Liver (tissue), 3 donors: ENCODE results near the gene ZNF618.

Experiments used
- CTCF ChIP-seq: fragments of 150-350 bp; IDR thresholded peaks from 2 replicates; pipeline ENCODE4 v1.5.1; 2017; ENCODE audit warnings: improper control_type of control experiment, low read depth, low read length; ENCODE audit not compliant: missing input control
- GABPA ChIP-seq, 2 donors: IDR thresholded peaks in 1 of 2; conservative IDR thresholded peaks in 1 of 2; 2 replicates each; pipeline ENCODE4 v1.6.1; 2016; ENCODE audit warnings: antibody characterized with exemption in 2 of 2, mild to moderate bottlenecking in 1 of 2, moderate library complexity in 1 of 2
- SP1 ChIP-seq: IDR thresholded peaks from 2 replicates; pipeline ENCODE4 v1.6.1; 2018; ENCODE audit warnings: antibody characterized with exemption, mild to moderate bottlenecking
- TAF1 ChIP-seq: conservative IDR thresholded peaks from 2 replicates; pipeline ENCODE4 v1.6.1; 2016; ENCODE audit warnings: antibody characterized with exemption, mild to moderate bottlenecking
- ZBTB33 ChIP-seq: IDR thresholded peaks from 2 replicates; pipeline ENCODE4 v1.6.1; 2016; ENCODE audit warnings: antibody characterized with exemption
- TF ChIP-seq, protein P1 (sequence below): IDR thresholded peaks from 2 replicates; pipeline ENCODE4 v1.6.1; 2016; ENCODE audit warnings: antibody characterized with exemption
- TF ChIP-seq, protein P2 (sequence below): IDR thresholded peaks from 2 replicates; pipeline ENCODE4 v1.6.1; 2016; ENCODE audit warnings: antibody characterized with exemption
- donor health status: healthy.
- donor health status: healthy.

DNA sequence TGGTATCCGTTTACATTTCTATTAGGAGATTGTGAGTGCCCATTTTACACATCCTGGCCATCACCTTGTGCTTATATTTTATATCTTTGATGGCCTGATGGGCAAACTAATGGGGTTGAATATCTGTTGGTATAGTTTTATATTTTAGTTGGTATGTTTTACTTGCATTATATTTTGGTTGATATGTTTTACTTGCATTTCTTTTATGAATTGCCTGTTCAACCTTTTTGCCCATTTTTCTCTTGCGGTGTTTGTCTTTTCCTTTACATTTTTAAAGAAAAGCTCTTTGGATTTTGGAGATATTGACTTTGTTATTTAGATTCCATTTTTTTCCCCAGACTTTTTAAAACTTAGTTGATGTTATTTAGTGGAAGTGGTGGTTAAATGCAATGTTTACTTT is 14.6 kb downstream of the ZNF618 start:
- TF ChIP-seq SP1 (no peak), GABPA (IDR thresholded peaks at IDR 0.05 in 1 of 2, conservative IDR thresholded peaks at IDR 0.05 in 1 of 2) (no peak), CTCF (no peak), TAF1 (no peak), ZBTB33 (no peak)
- TF ChIP-seq, protein P1, sequence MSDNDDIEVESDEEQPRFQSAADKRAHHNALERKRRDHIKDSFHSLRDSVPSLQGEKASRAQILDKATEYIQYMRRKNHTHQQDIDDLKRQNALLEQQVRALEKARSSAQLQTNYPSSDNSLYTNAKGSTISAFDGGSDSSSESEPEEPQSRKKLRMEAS, result no peak
- TF ChIP-seq, protein P2, sequence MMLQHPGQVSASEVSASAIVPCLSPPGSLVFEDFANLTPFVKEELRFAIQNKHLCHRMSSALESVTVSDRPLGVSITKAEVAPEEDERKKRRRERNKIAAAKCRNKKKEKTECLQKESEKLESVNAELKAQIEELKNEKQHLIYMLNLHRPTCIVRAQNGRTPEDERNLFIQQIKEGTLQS, result no peak
